SK-N-SH (cell line): ENCODE data around the gene PIGP. TPM values are rescaled to one million over a fixed set of nuclear protein-coding genes. Genes with fewer than 3 reads are reported as not detected.

Source experiments
- CTCF ChIA-PET: fragments of 300-600, 350-600 bp; formaldehyde crosslinking; extraction: SDS; loops from one replicate; lab custom pipeline; 2021; lab: Yijun Ruan, JAX
- POLR2A ChIA-PET: fragments of 350-600 bp; sonication (Branson Sonifier 250); formaldehyde crosslinking; extraction: SDS; loops from one replicate; lab custom pipeline; 2020; ENCODE audit warnings: antibody characterized with exemption, inconsistent platforms; lab: Yijun Ruan, JAX
- DNase-seq: peaks from one replicate; pipeline ENCODE4 v3.0.0; 2012
- H2AFZ ChIP-seq: fragments of 200-600 bp; sonication (generic); 2 replicates; pipeline ENCODE4 v1.8.1; 2016; ENCODE audit warnings: antibody characterized with exemption, mild to moderate bottlenecking, low read depth
- H3F3A ChIP-seq: fragments of 200-600 bp; sonication (generic); replicated peaks from 2 replicates; pipeline ENCODE3; 2016; ENCODE audit warnings: antibody characterized with exemption, mild to moderate bottlenecking; ENCODE audit not compliant: insufficient read depth
- H3K27ac ChIP-seq, 2 experiments: fragments of 200-500 bp in 1 of 2; fragments of 200-600 bp in 1 of 2; sonication (Bioruptor generic) in 1 of 2; sonication (generic), shearing (Covaris generic) in 1 of 2; 2 replicates each; pipeline versions ENCODE4 v1.5.1 to v1.6.1; 2014 to 2016; ENCODE audit warnings: low read depth in 2 of 2, inconsistent platforms in 1 of 2, low read length in 1 of 2, mild to moderate bottlenecking in 1 of 2, mixed read lengths in 1 of 2
- H3K27me3 ChIP-seq: fragments of 200-600 bp; sonication (generic), shearing (Covaris generic); 2 replicates; pipeline ENCODE4 v1.6.1; 2016; ENCODE audit warnings: mixed run types; ENCODE audit not compliant: insufficient read depth
- H3K36me3 ChIP-seq, 2 experiments: fragments of 200-500 bp in 1 of 2; fragments of 200-600 bp in 1 of 2; sonication (Bioruptor generic) in 1 of 2; sonication (generic) in 1 of 2; replicated peaks in 1 of 2; 2 replicates each; pipeline versions ENCODE3 to v1.5.1; 2014 to 2016; ENCODE audit warnings: low read length in 1 of 2, mild to moderate bottlenecking in 1 of 2; ENCODE audit not compliant: insufficient read depth in 2 of 2, control insufficient read depth in 1 of 2
- H3K4me1 ChIP-seq, 2 experiments: fragments of 200-500 bp in 1 of 2; fragments of 200-600 bp in 1 of 2; sonication (Bioruptor generic) in 1 of 2; sonication (generic), shearing (Covaris generic) in 1 of 2; 2 replicates each; pipeline versions ENCODE4 v1.5.1 to v1.6.1; 2014 to 2016; ENCODE audit warnings: low read depth in 1 of 2, low read length in 1 of 2, mixed run types in 1 of 2; ENCODE audit not compliant: insufficient read depth in 2 of 2, control insufficient read depth in 1 of 2
- H3K4me2 ChIP-seq: fragments of 200-600 bp; sonication (generic), shearing (Covaris generic); 2 replicates; pipeline ENCODE4 v1.6.1; 2017; ENCODE audit warnings: mixed run types
- H3K4me3 ChIP-seq, 2 experiments: fragments of 200-500 bp in 1 of 2; fragments of 200-600 bp in 1 of 2; sonication (Bioruptor generic) in 1 of 2; sonication (generic), shearing (Covaris generic) in 1 of 2; 2 replicates each; pipeline versions ENCODE4 v1.5.1 to v1.8.1; 2014 to 2016; ENCODE audit warnings: low read depth in 2 of 2, inconsistent platforms in 1 of 2, low read length in 1 of 2, mild to moderate bottlenecking in 1 of 2, mixed read lengths in 1 of 2, moderate library complexity in 1 of 2
- H3K79me2 ChIP-seq: fragments of 200-600 bp; sonication (generic); 2 replicates; pipeline ENCODE4 v1.8.1; 2017; ENCODE audit warnings: mild to moderate bottlenecking; ENCODE audit not compliant: insufficient read depth
- H3K9ac ChIP-seq: fragments of 200-600 bp; sonication (generic); 2 replicates; pipeline ENCODE4 v1.6.1; 2017; ENCODE audit warnings: mixed run types
- H3K9me2 ChIP-seq: fragments of 200-600 bp; sonication (generic); 2 replicates; pipeline ENCODE4 v1.6.1; 2017; ENCODE audit warnings: mixed run types
- H3K9me3 ChIP-seq: fragments of 200-600 bp; sonication (generic); 2 replicates; pipeline ENCODE4 v1.6.1; 2017; ENCODE audit warnings: mixed run types, mild to moderate bottlenecking, moderate library complexity
- H4K20me1 ChIP-seq: fragments of 200-600 bp; sonication (generic); 2 replicates; pipeline ENCODE4 v1.6.1; 2017; ENCODE audit warnings: mild to moderate bottlenecking, mixed run types; ENCODE audit not compliant: insufficient read depth
- ELF1 ChIP-seq: IDR thresholded peaks from 2 replicates; pipeline ENCODE4 v1.4.0; 2012
- EP300 ChIP-seq, 2 experiments: IDR thresholded peaks; 2 replicates each; pipeline versions ENCODE4 v1.4.0 to v1.6.1; 2012; ENCODE audit warnings: borderline replicate concordance in 1 of 2, low read depth in 1 of 2, low read length in 1 of 2
- EZH2phosphoT487 ChIP-seq: fragments of 200-600 bp; sonication (generic); IDR thresholded peaks from 2 replicates; pipeline ENCODE4 v1.6.1; 2017; ENCODE audit warnings: low read depth, mixed run types, mild to moderate bottlenecking, antibody characterized with exemption, moderate library complexity, borderline replicate concordance
- FOSL2 ChIP-seq: IDR thresholded peaks from 2 replicates; pipeline ENCODE4 v1.4.0; 2012; ENCODE audit warnings: low read depth, mild to moderate bottlenecking, moderate library complexity, borderline replicate concordance
- FOXJ3 ChIP-seq: sonication (generic); formaldehyde crosslinking; IDR thresholded peaks from 2 replicates; pipeline ENCODE4 v1.5.1; 2020; ENCODE audit warnings: mild to moderate bottlenecking, missing genetic modification reagents
- GABPA ChIP-seq: IDR thresholded peaks from 2 replicates; pipeline ENCODE4 v1.4.0; 2012; ENCODE audit warnings: low read depth, mild to moderate bottlenecking
- JUND ChIP-seq: IDR thresholded peaks from 2 replicates; pipeline ENCODE4 v1.4.0; 2012
- MXI1 ChIP-seq: IDR thresholded peaks from 2 replicates; pipeline ENCODE4 v1.6.1; 2012; ENCODE audit warnings: mild to moderate bottlenecking, low read depth, low read length, improper control_type of control experiment
- POLR2AphosphoS5 ChIP-seq: IDR thresholded peaks from 2 replicates; pipeline ENCODE4 v1.6.1; 2012; ENCODE audit warnings: low read depth, low read length
- RXRA ChIP-seq: IDR thresholded peaks from 2 replicates; pipeline ENCODE4 v1.4.0; 2012; ENCODE audit warnings: low read depth, mild to moderate bottlenecking, borderline replicate concordance
- SIN3A ChIP-seq: IDR thresholded peaks from 2 replicates; pipeline ENCODE4 v1.6.1; 2012; ENCODE audit warnings: low read depth, mild to moderate bottlenecking, low read length, moderate library complexity, borderline replicate concordance
- SMC3 ChIP-seq: IDR thresholded peaks from 2 replicates; pipeline ENCODE4 v1.6.1; 2012; ENCODE audit warnings: low read depth, low read length, improper control_type of control experiment
- TAF1 ChIP-seq: IDR thresholded peaks from 2 replicates; pipeline ENCODE4 v1.6.1; 2012; ENCODE audit warnings: low read depth, mild to moderate bottlenecking, low read length, moderate library complexity, borderline replicate concordance
- TCF12 ChIP-seq: IDR thresholded peaks from 2 replicates; pipeline ENCODE4 v1.4.0; 2012
- TEAD4 ChIP-seq: IDR thresholded peaks from 2 replicates; pipeline ENCODE4 v1.4.0; 2012; ENCODE audit warnings: mild to moderate bottlenecking, borderline replicate concordance; ENCODE audit not compliant: insufficient read depth
- WGBS: methylation state at CpG from one replicate; pipeline ENCODE4 v1.1.6; 2017; ENCODE audit warnings: low lambda C conversion rate; 5-methylcytosine and 5-hydroxymethylcytosine counted together
- polyA plus RNA-seq, 3 experiments: library from polyadenylated mRNA; depleted of rRNA; stranded (reverse); fragments of >200 nt; gene quantifications; 2 replicates each; pipeline ENCODE4 v1.2.3, GENCODE V29; 2012
- TF ChIP-seq, protein P1 (sequence below): IDR thresholded peaks from 2 replicates; pipeline ENCODE4 v1.4.0; 2012; ENCODE audit warnings: low read depth, borderline replicate concordance
- TF ChIP-seq, protein P2 (sequence below): IDR thresholded peaks from 2 replicates; pipeline ENCODE4; 2012
- TF ChIP-seq, protein P3 (sequence below): fragments of 150-350 bp; IDR thresholded peaks from 2 replicates; pipeline ENCODE4 v1.6.1; 2017; ENCODE audit warnings: antibody characterized with exemption, low read length, low read depth, borderline replicate concordance
- TF ChIP-seq, protein P4 (sequence below): IDR thresholded peaks from 2 replicates; pipeline ENCODE4 v1.6.1; 2012; ENCODE audit warnings: mild to moderate bottlenecking, low read depth, low read length, moderate library complexity

The PIGP gene
- polyA plus RNA-seq, 1 of the 3 experiments (the other 2 are of a cell fraction): 28.3 TPM

DNA sequence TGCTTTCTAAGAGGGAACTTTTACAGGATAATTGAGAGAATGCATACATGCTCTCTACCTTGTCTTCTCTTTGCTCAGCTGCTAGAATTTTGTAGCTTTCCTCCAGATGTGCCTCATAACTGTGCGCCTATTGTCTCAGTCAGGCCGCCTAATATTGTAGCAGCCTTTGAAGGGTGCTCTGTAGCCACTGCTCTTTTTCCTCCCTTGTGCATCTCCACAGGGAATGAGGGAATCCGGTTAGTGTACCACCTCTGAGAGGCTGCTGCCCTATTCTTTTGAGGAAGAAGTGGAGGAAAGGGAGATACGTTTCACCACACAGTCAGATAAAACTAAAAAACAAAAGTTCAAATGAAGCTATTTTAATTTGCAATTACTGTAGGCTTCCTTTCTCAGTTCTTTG, 22.9 kb upstream of the PIGP start:
- H3K9me3 ChIP-seq: no peaks in the 10 kb centered on the region
- no peak overlapping the region for H3K9ac ChIP-seq
- no peak for TF ChIP-seq FOXJ3 (CRISPR knock-in tag)
- TF ChIP-seq TEAD4: no peak
- TF ChIP-seq ELF1: no peak
- TF ChIP-seq, protein P1, sequence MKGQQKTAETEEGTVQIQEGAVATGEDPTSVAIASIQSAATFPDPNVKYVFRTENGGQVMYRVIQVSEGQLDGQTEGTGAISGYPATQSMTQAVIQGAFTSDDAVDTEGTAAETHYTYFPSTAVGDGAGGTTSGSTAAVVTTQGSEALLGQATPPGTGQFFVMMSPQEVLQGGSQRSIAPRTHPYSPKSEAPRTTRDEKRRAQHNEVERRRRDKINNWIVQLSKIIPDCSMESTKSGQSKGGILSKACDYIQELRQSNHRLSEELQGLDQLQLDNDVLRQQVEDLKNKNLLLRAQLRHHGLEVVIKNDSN: no peak
- no peak for TF ChIP-seq JUND
- no peak for TF ChIP-seq POLR2AphosphoS5
- TF ChIP-seq FOSL2: no peak
- no peak for TF ChIP-seq TCF12
- TF ChIP-seq SIN3A: no peak
- TF ChIP-seq GABPA: no peak
- TF ChIP-seq, protein P2, sequence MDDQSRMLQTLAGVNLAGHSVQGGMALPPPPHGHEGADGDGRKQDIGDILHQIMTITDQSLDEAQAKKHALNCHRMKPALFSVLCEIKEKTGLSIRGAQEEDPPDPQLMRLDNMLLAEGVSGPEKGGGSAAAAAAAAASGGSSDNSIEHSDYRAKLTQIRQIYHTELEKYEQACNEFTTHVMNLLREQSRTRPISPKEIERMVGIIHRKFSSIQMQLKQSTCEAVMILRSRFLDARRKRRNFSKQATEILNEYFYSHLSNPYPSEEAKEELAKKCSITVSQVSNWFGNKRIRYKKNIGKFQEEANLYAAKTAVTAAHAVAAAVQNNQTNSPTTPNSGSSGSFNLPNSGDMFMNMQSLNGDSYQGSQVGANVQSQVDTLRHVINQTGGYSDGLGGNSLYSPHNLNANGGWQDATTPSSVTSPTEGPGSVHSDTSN: no peak
- no peak for TF ChIP-seq SMC3
- TF ChIP-seq, protein P3, sequence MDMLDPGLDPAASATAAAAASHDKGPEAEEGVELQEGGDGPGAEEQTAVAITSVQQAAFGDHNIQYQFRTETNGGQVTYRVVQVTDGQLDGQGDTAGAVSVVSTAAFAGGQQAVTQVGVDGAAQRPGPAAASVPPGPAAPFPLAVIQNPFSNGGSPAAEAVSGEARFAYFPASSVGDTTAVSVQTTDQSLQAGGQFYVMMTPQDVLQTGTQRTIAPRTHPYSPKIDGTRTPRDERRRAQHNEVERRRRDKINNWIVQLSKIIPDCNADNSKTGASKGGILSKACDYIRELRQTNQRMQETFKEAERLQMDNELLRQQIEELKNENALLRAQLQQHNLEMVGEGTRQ: no peak
- TF ChIP-seq EZH2phosphoT487: no peak
- TF ChIP-seq MXI1: no peak
- TF ChIP-seq, protein P4, sequence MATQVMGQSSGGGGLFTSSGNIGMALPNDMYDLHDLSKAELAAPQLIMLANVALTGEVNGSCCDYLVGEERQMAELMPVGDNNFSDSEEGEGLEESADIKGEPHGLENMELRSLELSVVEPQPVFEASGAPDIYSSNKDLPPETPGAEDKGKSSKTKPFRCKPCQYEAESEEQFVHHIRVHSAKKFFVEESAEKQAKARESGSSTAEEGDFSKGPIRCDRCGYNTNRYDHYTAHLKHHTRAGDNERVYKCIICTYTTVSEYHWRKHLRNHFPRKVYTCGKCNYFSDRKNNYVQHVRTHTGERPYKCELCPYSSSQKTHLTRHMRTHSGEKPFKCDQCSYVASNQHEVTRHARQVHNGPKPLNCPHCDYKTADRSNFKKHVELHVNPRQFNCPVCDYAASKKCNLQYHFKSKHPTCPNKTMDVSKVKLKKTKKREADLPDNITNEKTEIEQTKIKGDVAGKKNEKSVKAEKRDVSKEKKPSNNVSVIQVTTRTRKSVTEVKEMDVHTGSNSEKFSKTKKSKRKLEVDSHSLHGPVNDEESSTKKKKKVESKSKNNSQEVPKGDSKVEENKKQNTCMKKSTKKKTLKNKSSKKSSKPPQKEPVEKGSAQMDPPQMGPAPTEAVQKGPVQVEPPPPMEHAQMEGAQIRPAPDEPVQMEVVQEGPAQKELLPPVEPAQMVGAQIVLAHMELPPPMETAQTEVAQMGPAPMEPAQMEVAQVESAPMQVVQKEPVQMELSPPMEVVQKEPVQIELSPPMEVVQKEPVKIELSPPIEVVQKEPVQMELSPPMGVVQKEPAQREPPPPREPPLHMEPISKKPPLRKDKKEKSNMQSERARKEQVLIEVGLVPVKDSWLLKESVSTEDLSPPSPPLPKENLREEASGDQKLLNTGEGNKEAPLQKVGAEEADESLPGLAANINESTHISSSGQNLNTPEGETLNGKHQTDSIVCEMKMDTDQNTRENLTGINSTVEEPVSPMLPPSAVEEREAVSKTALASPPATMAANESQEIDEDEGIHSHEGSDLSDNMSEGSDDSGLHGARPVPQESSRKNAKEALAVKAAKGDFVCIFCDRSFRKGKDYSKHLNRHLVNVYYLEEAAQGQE: no peak
- TF ChIP-seq TAF1: no peak
- TF ChIP-seq RXRA: no peak
- TF ChIP-seq EP300 (IDR thresholded peaks at IDR 0.05; ENCODE audit: borderline replicate concordance in 1 of 2, low read depth in 1 of 2, low read length in 1 of 2): no peak
- POLR2A ChIA-PET: no interaction called here
- no peaks in the 10 kb centered on the region for H4K20me1 ChIP-seq
- H3K27me3 ChIP-seq: no peaks in the 10 kb centered on the region
- DNase-seq: no peak
- peaks cover 76 to 82% of the 10 kb centered on the region in 2 experiments for H3K36me3 ChIP-seq
- WGBS: 98% methylated on average over 4 of the region's 4 CpGs
- H3F3A ChIP-seq: peaks cover under 1% of the 10 kb centered on the region
- H3K4me2 ChIP-seq: no peak overlapping the region
- peaks cover 13% of the 10 kb centered on the region for H3K79me2 ChIP-seq
- no peak overlapping the region for H3K4me3 ChIP-seq
- H3K4me1 ChIP-seq: no peaks in the 10 kb centered on the region
- CTCF ChIA-PET: interaction anchor here (0.6 to 1.4 kb wide), 4 partner anchors 9 to 86 kb away, joined by 3 to 4 read pairs (median 3); no protein-coding TSS in a partner anchor
- H3K27ac ChIP-seq: no peak overlapping the region
- H3K9me2 ChIP-seq: no peaks in the 10 kb centered on the region
- no peak overlapping the region for H2AFZ ChIP-seq
